GM23338 (cell line): Measurements from ENCODE around the gene CCDC183. TPM values are rescaled to one million over a fixed set of nuclear protein-coding genes. Genes with fewer than 3 reads are reported as not detected.

Source experiments
- ATAC-seq: fragments of 200-7000 bp; cut with Tn5 transposase; 3 replicates; pipeline ENCODE4 v1.9.1; 2020
- DNase-seq: peaks from one replicate; pipeline ENCODE4 v3.0.0-alpha.2; 2015; ENCODE audit warnings: low spot score
- H2AFZ ChIP-seq: fragments of 200-600 bp; sonication (generic); 2 replicates; pipeline ENCODE4 v1.8.0; 2016; ENCODE audit warnings: antibody characterized with exemption, mild to moderate bottlenecking, moderate library complexity
- H3F3A ChIP-seq: fragments of 200-600 bp; sonication (generic); replicated peaks from 2 replicates; pipeline ENCODE4 v1.8.0; 2017; ENCODE audit warnings: antibody characterized with exemption, mixed run types, low read depth
- H3K27ac ChIP-seq: fragments of 200-600 bp; sonication (generic); 2 replicates; pipeline ENCODE4 v1.6.1; 2016; ENCODE audit warnings: low read depth
- H3K27me3 ChIP-seq: fragments of 200-600 bp; sonication (generic); 2 replicates; pipeline ENCODE4 v1.8.0; 2016; ENCODE audit warnings: mild to moderate bottlenecking, mixed run types, moderate library complexity; ENCODE audit not compliant: insufficient read depth
- H3K36me3 ChIP-seq: fragments of 200-600 bp; sonication (generic); 2 replicates; pipeline ENCODE4 v1.8.0; 2016; ENCODE audit warnings: mild to moderate bottlenecking; ENCODE audit not compliant: insufficient read depth
- H3K4me1 ChIP-seq: fragments of 200-600 bp; sonication (generic); 2 replicates; pipeline ENCODE4 v1.8.0; 2016; ENCODE audit warnings: mild to moderate bottlenecking, moderate library complexity; ENCODE audit not compliant: insufficient read depth
- H3K4me2 ChIP-seq: fragments of 200-600 bp; sonication (generic); 2 replicates; pipeline ENCODE4 v1.7.1; 2017; ENCODE audit warnings: mixed run types
- H3K4me3 ChIP-seq: fragments of 200-600 bp; sonication (generic); 2 replicates; pipeline ENCODE4 v1.6.1; 2016; ENCODE audit warnings: mixed run types
- H3K79me2 ChIP-seq: fragments of 200-600 bp; sonication (generic); replicated peaks from 2 replicates; pipeline ENCODE4 v1.8.0; 2017; ENCODE audit warnings: mild to moderate bottlenecking; ENCODE audit not compliant: insufficient read depth
- H3K9me2 ChIP-seq: fragments of 200-600 bp; sonication (generic); 2 replicates; pipeline ENCODE4 v1.8.0; 2017; ENCODE audit not compliant: insufficient read depth
- H4K20me1 ChIP-seq: fragments of 200-600 bp; sonication (generic); replicated peaks from 2 replicates; pipeline ENCODE4 v1.8.0; 2017; ENCODE audit warnings: mild to moderate bottlenecking; ENCODE audit not compliant: insufficient read depth
- H3K27ac Mint-ChIP-seq: 2 replicates; pipeline ENCODE4 v1.8.0; 2020; ENCODE audit warnings: inconsistent platforms, mild to moderate bottlenecking, moderate library complexity, mixed read lengths
- H3K27me3 Mint-ChIP-seq: 3 replicates; pipeline ENCODE4 v1.8.0; 2022; ENCODE audit warnings: low read depth, mild to moderate bottlenecking, moderate library complexity, mixed read lengths, inconsistent platforms; ENCODE audit not compliant: insufficient read depth, poor library complexity
- H3K36me3 Mint-ChIP-seq: 3 replicates; pipeline ENCODE4 v1.8.0; 2021; ENCODE audit warnings: low read depth, mild to moderate bottlenecking, inconsistent platforms, moderate library complexity, mixed read lengths
- H3K4me1 Mint-ChIP-seq: 3 replicates; pipeline ENCODE4 v1.8.0; 2020; ENCODE audit warnings: mild to moderate bottlenecking, inconsistent platforms, mixed read lengths
- H3K4me3 Mint-ChIP-seq: 3 replicates; pipeline ENCODE4 v1.8.0; 2021; ENCODE audit warnings: moderate library complexity, mild to moderate bottlenecking, inconsistent platforms, mixed read lengths
- H3K9me3 Mint-ChIP-seq: 3 replicates; pipeline ENCODE4 v1.8.0; 2020; ENCODE audit warnings: moderate library complexity, mild to moderate bottlenecking, inconsistent platforms, mixed read lengths
- CREB1 ChIP-seq: fragments of 250-450 bp; sonication (Bioruptor Pico); IDR thresholded peaks from 2 replicates; pipeline ENCODE4 v1.5.0; 2020; ENCODE audit warnings: low read depth, mild to moderate bottlenecking, moderate library complexity
- EZH2phosphoT487 ChIP-seq: fragments of 200-600 bp; sonication (generic); IDR thresholded peaks from one replicate; pipeline ENCODE4 v1.8.1; 2018; ENCODE audit warnings: antibody characterized with exemption; ENCODE audit not compliant: unreplicated experiment
- JUNB ChIP-seq: IDR thresholded peaks from one replicate; pipeline ENCODE4 v1.6.1; 2016; ENCODE audit warnings: antibody characterized with exemption; ENCODE audit not compliant: unreplicated experiment
- NANOG ChIP-seq: IDR thresholded peaks from 2 replicates; pipeline ENCODE4 v1.6.1; 2016; ENCODE audit warnings: antibody characterized with exemption, borderline replicate concordance
- POLR2AphosphoS5 ChIP-seq: IDR thresholded peaks from 2 replicates; pipeline ENCODE4 v1.6.1; 2016; ENCODE audit warnings: antibody characterized with exemption, low read depth
- ZNF114 ChIP-seq: fragments of 250-450 bp; sonication (Bioruptor Pico); IDR thresholded peaks from 2 replicates; pipeline ENCODE4 v1.5.0; 2020; ENCODE audit warnings: mild to moderate bottlenecking, moderate library complexity
- ZNF331 ChIP-seq: fragments of 250-450 bp; sonication (Bioruptor Pico); IDR thresholded peaks from 2 replicates; pipeline ENCODE4 v1.5.0; 2020; ENCODE audit warnings: low read depth, mild to moderate bottlenecking, moderate library complexity
- polyA plus RNA-seq: library from polyadenylated mRNA; unstranded; fragments of >200 nt; fragmentation: Nextera tagmentation; extraction: Ambion mirVana; gene quantifications from 2 replicates; pipeline ENCODE4 v1.2.1, GENCODE V29; 2016
- total RNA-seq: library from RNA; depleted of rRNA; stranded (reverse); fragments of >200 nt; shearing (Covaris generic); gene quantifications from 2 replicates; pipeline ENCODE4 v1.2.3, GENCODE V29; 2014
- TF ChIP-seq, protein P1 (sequence below), 2 experiments: fragments of 200-600 bp in 1 of 2; sonication (generic) in 1 of 2; conservative IDR thresholded peaks; 2 replicates each; pipeline versions ENCODE4 v1.5.1 to v1.6.1; 2016 to 2017; ENCODE audit warnings: antibody characterized with exemption in 2 of 2, low read depth in 2 of 2, mild to moderate bottlenecking in 2 of 2, moderate library complexity in 1 of 2
- TF ChIP-seq, protein P2 (sequence below): fragments of 250-450 bp; sonication (Bioruptor Pico); IDR thresholded peaks from 2 replicates; pipeline ENCODE4 v1.5.0; 2020; ENCODE audit warnings: mild to moderate bottlenecking, moderate library complexity
- TF ChIP-seq, protein P3 (sequence below): IDR thresholded peaks from one replicate; pipeline ENCODE4 v1.6.1; 2018; ENCODE audit warnings: antibody characterized with exemption; ENCODE audit not compliant: unreplicated experiment

Gene CCDC183
- total and polyA plus RNA-seq, 2 experiments from 2014 or later: 1.1 to 1.2 TPM

DNA sequence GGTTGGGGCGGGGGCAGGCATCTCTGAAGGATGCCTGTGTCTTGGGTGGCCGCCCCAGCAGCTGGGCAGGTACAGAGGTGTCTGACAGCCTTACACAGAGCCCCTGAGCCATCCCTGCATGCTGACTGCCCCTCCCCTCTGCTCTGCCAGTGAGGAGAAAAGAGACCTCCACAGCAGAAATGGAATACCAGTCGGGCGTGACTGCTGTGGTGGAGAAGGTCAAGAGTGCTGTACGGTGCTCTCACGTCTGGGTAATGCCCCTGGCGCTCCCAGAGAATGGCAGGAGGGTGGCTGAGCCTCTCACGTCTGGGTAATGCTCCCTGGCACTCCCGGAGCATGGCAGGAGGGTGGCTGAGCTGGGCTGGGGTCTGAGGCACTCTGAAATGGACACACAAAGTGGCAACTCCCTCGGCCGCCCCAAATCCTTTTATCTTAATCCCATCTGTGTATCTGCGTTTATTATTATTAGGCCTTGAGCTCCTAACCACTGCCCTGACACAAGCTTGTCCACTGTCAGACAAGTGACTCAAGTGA lies 9.1 kb downstream of the CCDC183 start:
- H3K4me1 ChIP-seq: peaks cover 16% of the 10 kb centered on the region
- ATAC-seq (no peak), DNase-seq (no peak)
- peaks cover 12% of the 10 kb centered on the region; the same call in 1 of the 2 replicates for H3F3A ChIP-seq
- Mint-ChIP-seq H3K4me1 (peaks cover 23% of the 10 kb centered on the region), H3K27ac (no peak overlapping the region), H3K9me3 (no peaks in the 10 kb centered on the region; the same call in 2 of the 3 replicates), H3K27me3 (peaks cover 35% of the 10 kb centered on the region), H3K36me3 (peaks cover 18% of the 10 kb centered on the region), H3K4me3 (peak overlapping the region; percentile 27; the same call in 1 of the 3 replicates)
- H3K79me2 ChIP-seq: peaks cover 19% of the 10 kb centered on the region
- H3K9me2 ChIP-seq: no peaks in the 10 kb centered on the region
- TF ChIP-seq, protein P1, sequence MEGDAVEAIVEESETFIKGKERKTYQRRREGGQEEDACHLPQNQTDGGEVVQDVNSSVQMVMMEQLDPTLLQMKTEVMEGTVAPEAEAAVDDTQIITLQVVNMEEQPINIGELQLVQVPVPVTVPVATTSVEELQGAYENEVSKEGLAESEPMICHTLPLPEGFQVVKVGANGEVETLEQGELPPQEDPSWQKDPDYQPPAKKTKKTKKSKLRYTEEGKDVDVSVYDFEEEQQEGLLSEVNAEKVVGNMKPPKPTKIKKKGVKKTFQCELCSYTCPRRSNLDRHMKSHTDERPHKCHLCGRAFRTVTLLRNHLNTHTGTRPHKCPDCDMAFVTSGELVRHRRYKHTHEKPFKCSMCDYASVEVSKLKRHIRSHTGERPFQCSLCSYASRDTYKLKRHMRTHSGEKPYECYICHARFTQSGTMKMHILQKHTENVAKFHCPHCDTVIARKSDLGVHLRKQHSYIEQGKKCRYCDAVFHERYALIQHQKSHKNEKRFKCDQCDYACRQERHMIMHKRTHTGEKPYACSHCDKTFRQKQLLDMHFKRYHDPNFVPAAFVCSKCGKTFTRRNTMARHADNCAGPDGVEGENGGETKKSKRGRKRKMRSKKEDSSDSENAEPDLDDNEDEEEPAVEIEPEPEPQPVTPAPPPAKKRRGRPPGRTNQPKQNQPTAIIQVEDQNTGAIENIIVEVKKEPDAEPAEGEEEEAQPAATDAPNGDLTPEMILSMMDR (conservative IDR thresholded peaks at IDR 0.05; ENCODE audit: low read depth in 2 of 2): no peak
- TF ChIP-seq JUNB (no peak), NANOG (no peak), POLR2AphosphoS5 (no peak), ZNF331 (CRISPR knock-in tag) (no peak), EZH2phosphoT487 (no peak), CREB1 (CRISPR knock-in tag) (no peak), ZNF114 (CRISPR knock-in tag) (no peak)
- TF ChIP-seq, protein P2, sequence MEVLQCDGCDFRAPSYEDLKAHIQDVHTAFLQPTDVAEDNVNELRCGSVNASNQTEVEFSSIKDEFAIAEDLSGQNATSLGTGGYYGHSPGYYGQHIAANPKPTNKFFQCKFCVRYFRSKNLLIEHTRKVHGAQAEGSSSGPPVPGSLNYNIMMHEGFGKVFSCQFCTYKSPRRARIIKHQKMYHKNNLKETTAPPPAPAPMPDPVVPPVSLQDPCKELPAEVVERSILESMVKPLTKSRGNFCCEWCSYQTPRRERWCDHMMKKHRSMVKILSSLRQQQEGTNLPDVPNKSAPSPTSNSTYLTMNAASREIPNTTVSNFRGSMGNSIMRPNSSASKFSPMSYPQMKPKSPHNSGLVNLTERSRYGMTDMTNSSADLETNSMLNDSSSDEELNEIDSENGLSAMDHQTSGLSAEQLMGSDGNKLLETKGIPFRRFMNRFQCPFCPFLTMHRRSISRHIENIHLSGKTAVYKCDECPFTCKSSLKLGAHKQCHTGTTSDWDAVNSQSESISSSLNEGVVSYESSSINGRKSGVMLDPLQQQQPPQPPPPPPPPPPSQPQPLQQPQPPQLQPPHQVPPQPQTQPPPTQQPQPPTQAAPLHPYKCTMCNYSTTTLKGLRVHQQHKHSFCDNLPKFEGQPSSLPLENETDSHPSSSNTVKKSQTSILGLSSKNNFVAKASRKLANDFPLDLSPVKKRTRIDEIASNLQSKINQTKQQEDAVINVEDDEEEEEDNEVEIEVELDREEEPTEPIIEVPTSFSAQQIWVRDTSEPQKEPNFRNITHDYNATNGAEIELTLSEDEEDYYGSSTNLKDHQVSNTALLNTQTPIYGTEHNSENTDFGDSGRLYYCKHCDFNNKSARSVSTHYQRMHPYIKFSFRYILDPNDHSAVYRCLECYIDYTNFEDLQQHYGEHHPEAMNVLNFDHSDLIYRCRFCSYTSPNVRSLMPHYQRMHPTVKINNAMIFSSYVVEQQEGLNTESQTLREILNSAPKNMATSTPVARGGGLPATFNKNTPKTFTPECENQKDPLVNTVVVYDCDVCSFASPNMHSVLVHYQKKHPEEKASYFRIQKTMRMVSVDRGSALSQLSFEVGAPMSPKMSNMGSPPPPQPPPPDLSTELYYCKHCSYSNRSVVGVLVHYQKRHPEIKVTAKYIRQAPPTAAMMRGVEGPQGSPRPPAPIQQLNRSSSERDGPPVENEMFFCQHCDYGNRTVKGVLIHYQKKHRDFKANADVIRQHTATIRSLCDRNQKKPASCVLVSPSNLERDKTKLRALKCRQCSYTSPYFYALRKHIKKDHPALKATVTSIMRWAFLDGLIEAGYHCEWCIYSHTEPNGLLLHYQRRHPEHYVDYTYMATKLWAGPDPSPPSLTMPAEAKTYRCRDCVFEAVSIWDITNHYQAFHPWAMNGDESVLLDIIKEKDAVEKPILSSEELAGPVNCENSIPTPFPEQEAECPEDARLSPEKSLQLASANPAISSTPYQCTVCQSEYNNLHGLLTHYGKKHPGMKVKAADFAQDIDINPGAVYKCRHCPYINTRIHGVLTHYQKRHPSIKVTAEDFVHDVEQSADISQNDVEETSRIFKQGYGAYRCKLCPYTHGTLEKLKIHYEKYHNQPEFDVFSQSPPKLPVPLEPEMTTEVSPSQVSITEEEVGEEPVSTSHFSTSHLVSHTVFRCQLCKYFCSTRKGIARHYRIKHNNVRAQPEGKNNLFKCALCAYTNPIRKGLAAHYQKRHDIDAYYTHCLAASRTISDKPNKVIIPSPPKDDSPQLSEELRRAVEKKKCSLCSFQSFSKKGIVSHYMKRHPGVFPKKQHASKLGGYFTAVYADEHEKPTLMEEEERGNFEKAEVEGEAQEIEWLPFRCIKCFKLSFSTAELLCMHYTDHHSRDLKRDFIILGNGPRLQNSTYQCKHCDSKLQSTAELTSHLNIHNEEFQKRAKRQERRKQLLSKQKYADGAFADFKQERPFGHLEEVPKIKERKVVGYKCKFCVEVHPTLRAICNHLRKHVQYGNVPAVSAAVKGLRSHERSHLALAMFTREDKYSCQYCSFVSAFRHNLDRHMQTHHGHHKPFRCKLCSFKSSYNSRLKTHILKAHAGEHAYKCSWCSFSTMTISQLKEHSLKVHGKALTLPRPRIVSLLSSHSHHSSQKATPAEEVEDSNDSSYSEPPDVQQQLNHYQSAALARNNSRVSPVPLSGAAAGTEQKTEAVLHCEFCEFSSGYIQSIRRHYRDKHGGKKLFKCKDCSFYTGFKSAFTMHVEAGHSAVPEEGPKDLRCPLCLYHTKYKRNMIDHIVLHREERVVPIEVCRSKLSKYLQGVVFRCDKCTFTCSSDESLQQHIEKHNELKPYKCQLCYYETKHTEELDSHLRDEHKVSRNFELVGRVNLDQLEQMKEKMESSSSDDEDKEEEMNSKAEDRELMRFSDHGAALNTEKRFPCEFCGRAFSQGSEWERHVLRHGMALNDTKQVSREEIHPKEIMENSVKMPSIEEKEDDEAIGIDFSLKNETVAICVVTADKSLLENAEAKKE (CRISPR knock-in tag): no peak
- TF ChIP-seq, protein P3, sequence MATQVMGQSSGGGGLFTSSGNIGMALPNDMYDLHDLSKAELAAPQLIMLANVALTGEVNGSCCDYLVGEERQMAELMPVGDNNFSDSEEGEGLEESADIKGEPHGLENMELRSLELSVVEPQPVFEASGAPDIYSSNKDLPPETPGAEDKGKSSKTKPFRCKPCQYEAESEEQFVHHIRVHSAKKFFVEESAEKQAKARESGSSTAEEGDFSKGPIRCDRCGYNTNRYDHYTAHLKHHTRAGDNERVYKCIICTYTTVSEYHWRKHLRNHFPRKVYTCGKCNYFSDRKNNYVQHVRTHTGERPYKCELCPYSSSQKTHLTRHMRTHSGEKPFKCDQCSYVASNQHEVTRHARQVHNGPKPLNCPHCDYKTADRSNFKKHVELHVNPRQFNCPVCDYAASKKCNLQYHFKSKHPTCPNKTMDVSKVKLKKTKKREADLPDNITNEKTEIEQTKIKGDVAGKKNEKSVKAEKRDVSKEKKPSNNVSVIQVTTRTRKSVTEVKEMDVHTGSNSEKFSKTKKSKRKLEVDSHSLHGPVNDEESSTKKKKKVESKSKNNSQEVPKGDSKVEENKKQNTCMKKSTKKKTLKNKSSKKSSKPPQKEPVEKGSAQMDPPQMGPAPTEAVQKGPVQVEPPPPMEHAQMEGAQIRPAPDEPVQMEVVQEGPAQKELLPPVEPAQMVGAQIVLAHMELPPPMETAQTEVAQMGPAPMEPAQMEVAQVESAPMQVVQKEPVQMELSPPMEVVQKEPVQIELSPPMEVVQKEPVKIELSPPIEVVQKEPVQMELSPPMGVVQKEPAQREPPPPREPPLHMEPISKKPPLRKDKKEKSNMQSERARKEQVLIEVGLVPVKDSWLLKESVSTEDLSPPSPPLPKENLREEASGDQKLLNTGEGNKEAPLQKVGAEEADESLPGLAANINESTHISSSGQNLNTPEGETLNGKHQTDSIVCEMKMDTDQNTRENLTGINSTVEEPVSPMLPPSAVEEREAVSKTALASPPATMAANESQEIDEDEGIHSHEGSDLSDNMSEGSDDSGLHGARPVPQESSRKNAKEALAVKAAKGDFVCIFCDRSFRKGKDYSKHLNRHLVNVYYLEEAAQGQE: no peak
- no peak overlapping the region for H2AFZ ChIP-seq
- H3K4me3 ChIP-seq: no peak overlapping the region
- H3K4me2 ChIP-seq: no peak overlapping the region
- H3K27ac ChIP-seq: no peak overlapping the region
- H3K27me3 ChIP-seq: no peaks in the 10 kb centered on the region
- no peaks in the 10 kb centered on the region for H3K36me3 ChIP-seq
- peaks cover 12% of the 10 kb centered on the region for H4K20me1 ChIP-seq
